Fibroblast of lung (primary cell): ENCODE data around the gene AGPAT4. TPM values are rescaled to one million over a fixed set of nuclear protein-coding genes. Genes with fewer than 3 reads are reported as not detected.

Experiments used
- DNase-seq, 2 donors: peaks; one replicate each; pipeline versions ENCODE4 v3.0.0 to v3.0.0-alpha.2; 2010; ENCODE audit warnings: low read depth in 2 of 2
- H2AFZ ChIP-seq: 2 replicates; pipeline ENCODE4 v1.5.1; 2012; ENCODE audit warnings: low read length, control low read depth, inconsistent platforms
- H3K27ac ChIP-seq: 2 replicates; pipeline ENCODE4 v1.5.1; 2011; ENCODE audit warnings: low read length, control low read depth; ENCODE audit not compliant: insufficient read depth
- H3K27me3 ChIP-seq: 2 replicates; pipeline ENCODE4 v1.5.1; 2011; ENCODE audit warnings: mild to moderate bottlenecking, low read length; ENCODE audit not compliant: control insufficient read depth, insufficient read depth
- H3K36me3 ChIP-seq: 2 replicates; pipeline ENCODE4 v1.5.1; 2011; ENCODE audit warnings: low read length; ENCODE audit not compliant: control insufficient read depth, insufficient read depth
- H3K4me1 ChIP-seq: 2 replicates; pipeline ENCODE4 v1.5.1; 2011; ENCODE audit warnings: low read length; ENCODE audit not compliant: control insufficient read depth, insufficient read depth; ENCODE audit errors: extremely low read depth
- H3K4me2 ChIP-seq: 2 replicates; pipeline ENCODE4 v1.5.1; 2011; ENCODE audit warnings: low read length, control low read depth; ENCODE audit not compliant: insufficient read depth; ENCODE audit errors: extremely low read depth
- H3K4me3 ChIP-seq, 4 experiments: fragments of 200-600 bp in 1 of 4; sonication (generic) in 1 of 4; replicated peaks in 1 of 4; 2 replicates each; pipeline ENCODE4 v1.5.1; 2011 to 2016; ENCODE audit warnings: low read length in 4 of 4, low read depth in 3 of 4, mild to moderate bottlenecking in 3 of 4, control low read depth in 2 of 4, inconsistent platforms in 1 of 4, mixed read lengths in 1 of 4; ENCODE audit not compliant: insufficient read depth in 1 of 4; ENCODE audit errors: control extremely low read depth in 1 of 4
- H3K79me2 ChIP-seq: 2 replicates; pipeline ENCODE4 v1.5.1; 2012; ENCODE audit warnings: mild to moderate bottlenecking, low read length, inconsistent platforms; ENCODE audit not compliant: control insufficient read depth, insufficient read depth
- H3K9ac ChIP-seq: 2 replicates; pipeline ENCODE4 v1.5.1; 2011; ENCODE audit warnings: mild to moderate bottlenecking, low read length, control low read depth; ENCODE audit not compliant: insufficient read depth
- H3K9me3 ChIP-seq: 2 replicates; pipeline ENCODE4 v1.5.1; 2012; ENCODE audit warnings: low read depth, low read length; ENCODE audit not compliant: control insufficient read depth, insufficient read depth
- H4K20me1 ChIP-seq: 2 replicates; pipeline ENCODE4 v1.5.1; 2011; ENCODE audit warnings: low read length; ENCODE audit not compliant: control insufficient read depth, insufficient read depth; ENCODE audit errors: extremely low read depth
- CTCF ChIP-seq, 2 donors: IDR thresholded peaks in 1 of 2; conservative IDR thresholded peaks in 1 of 2; 1 replicate in 1 of 2; 2 replicates in 1 of 2; pipeline ENCODE4 v1.5.1; 2011 to 2012; ENCODE audit warnings: low read length in 2 of 2, control low read depth in 1 of 2, inconsistent platforms in 1 of 2, low read depth in 1 of 2, mild to moderate bottlenecking in 1 of 2
- EZH2 ChIP-seq: IDR thresholded peaks from 2 replicates; pipeline ENCODE4 v1.5.1; 2012; ENCODE audit warnings: low read length, control low read depth, mild to moderate bottlenecking; ENCODE audit errors: missing control alignments
- polyA plus RNA-seq, 2 donors: library from polyadenylated mRNA; depleted of rRNA in 1 of 2; stranded (reverse) in 1 of 2; unstranded in 1 of 2; fragments of >200 nt; gene quantifications; 2 replicates each; pipeline ENCODE4 v1.2.1, GENCODE V29; 2011 to 2012; ENCODE audit warnings: missing spikeins in 1 of 2
- total RNA-seq: library from RNA; depleted of rRNA; stranded (reverse); fragments of >200 nt; gene quantifications from 2 replicates; pipeline ENCODE4 v1.2.1, GENCODE V29; 2014

Gene AGPAT4
- total and polyA plus RNA-seq, 2 donors (not counting 1 experiment from before 2014, with no cell fraction given): 4.7 to 8.4 TPM

- Histone ChIP-seq H3K4me3 (no peak overlapping the region), H3K9me3 (no peaks in the 10 kb centered on the region), H3K9ac (no peak overlapping the region), H3K27me3 (no peaks in the 10 kb centered on the region), H2AFZ (no peak overlapping the region), H4K20me1 (no peaks in the 10 kb centered on the region), H3K4me1 (peaks cover 3% of the 10 kb centered on the region), H3K27ac (no peak overlapping the region), H3K79me2 (no peaks in the 10 kb centered on the region), H3K36me3 (no peaks in the 10 kb centered on the region), H3K4me2 (no peak overlapping the region)
- TF ChIP-seq CTCF (conservative IDR thresholded peaks at IDR 0.05 in 1 of 2, IDR thresholded peaks at IDR 0.05 in 1 of 2; ENCODE audit: low read depth in 1 of 2, low read length in 2 of 2): no peak
- no peak for TF ChIP-seq EZH2
- peak; percentile 92 to 95 for DNase-seq
Measured at GRCh38 chr6:161233986-161234661, 39.7 kb downstream of the AGPAT4 start.

- Histone ChIP-seq H2AFZ (no peak overlapping the region), H3K9ac (no peak overlapping the region), H3K4me2 (no peak overlapping the region), H3K27me3 (no peaks in the 10 kb centered on the region), H3K27ac (no peak overlapping the region), H3K4me3 (no peak overlapping the region), H3K4me1 (peaks cover 3% of the 10 kb centered on the region), H3K36me3 (no peaks in the 10 kb centered on the region), H4K20me1 (no peaks in the 10 kb centered on the region), H3K9me3 (no peaks in the 10 kb centered on the region), H3K79me2 (no peaks in the 10 kb centered on the region)
- DNase-seq: no peak
- no peak for TF ChIP-seq EZH2
- no peak for TF ChIP-seq CTCF (conservative IDR thresholded peaks at IDR 0.05 in 1 of 2, IDR thresholded peaks at IDR 0.05 in 1 of 2; ENCODE audit: low read depth in 1 of 2, low read length in 2 of 2)
Measured at GRCh38 chr6:161232467-161232866, 41.4 kb downstream of the AGPAT4 start.

- peaks cover 3% of the 10 kb centered on the region for H3K4me1 ChIP-seq
- no peak overlapping the region for H3K9ac ChIP-seq
- no peaks in the 10 kb centered on the region for H3K27me3 ChIP-seq
- no peak overlapping the region for H3K4me2 ChIP-seq
- H4K20me1 ChIP-seq: no peaks in the 10 kb centered on the region
- H3K79me2 ChIP-seq: no peaks in the 10 kb centered on the region
- no peaks in the 10 kb centered on the region for H3K36me3 ChIP-seq
- H3K27ac ChIP-seq: no peak overlapping the region
- H3K9me3 ChIP-seq: no peaks in the 10 kb centered on the region
- no peak overlapping the region for H3K4me3 ChIP-seq
- no peak overlapping the region for H2AFZ ChIP-seq
- DNase-seq: no peak
- TF ChIP-seq CTCF (conservative IDR thresholded peaks at IDR 0.05 in 1 of 2, IDR thresholded peaks at IDR 0.05 in 1 of 2; ENCODE audit: low read depth in 1 of 2, low read length in 2 of 2): no peak
- no peak for TF ChIP-seq EZH2
Measured at GRCh38 chr6:161232010-161232409, 41.9 kb downstream of the AGPAT4 start.
